Kidney epithelial cell (primary cell): ENCODE measurements around the gene PPP1R3G. TPM values are rescaled to one million over a fixed set of nuclear protein-coding genes. Genes with fewer than 3 reads are reported as not detected.

Experiments
- DNase-seq: peaks from one replicate; pipeline ENCODE4 v3.0.0-alpha.2; 2010; ENCODE audit warnings: low read depth
- H3K27me3 ChIP-seq: 2 replicates; pipeline ENCODE4 v1.6.0; 2011; ENCODE audit warnings: low read length; ENCODE audit not compliant: control insufficient read depth, insufficient read depth
- H3K36me3 ChIP-seq: 2 replicates; pipeline ENCODE4 v1.5.1; 2011; ENCODE audit warnings: low read length; ENCODE audit not compliant: control insufficient read depth, insufficient read depth
- H3K4me3 ChIP-seq: 2 replicates; pipeline ENCODE4 v1.5.1; 2011; ENCODE audit warnings: low read depth, mild to moderate bottlenecking, control low read depth, low read length
- CTCF ChIP-seq: IDR thresholded peaks from 2 replicates; pipeline ENCODE4 v1.5.1; 2011; ENCODE audit warnings: mild to moderate bottlenecking, moderate library complexity, low read length, control low read depth, inconsistent platforms; ENCODE audit not compliant: insufficient read depth, poor library complexity, severe bottlenecking
- total RNA-seq: library from RNA; depleted of rRNA; stranded (reverse); fragments of >200 nt; gene quantifications from 2 replicates; pipeline ENCODE4 v1.2.3, GENCODE V29; 2015

Gene PPP1R3G
- total RNA-seq, 1 donor from 2014 or later: 0.96 TPM

- no peak for TF ChIP-seq CTCF
- H3K27me3 ChIP-seq: no peaks in the 10 kb centered on the region
- H3K36me3 ChIP-seq: no peaks in the 10 kb centered on the region
- H3K4me3 ChIP-seq: no peak overlapping the region
- DNase-seq: no peak
Measured at GRCh38 chr6:5122504-5123112, 37.5 kb downstream of the PPP1R3G start.

- DNase-seq: no peak
- TF ChIP-seq CTCF: no peak
- H3K36me3 ChIP-seq: no peaks in the 10 kb centered on the region
- no peak overlapping the region for H3K4me3 ChIP-seq
- no peaks in the 10 kb centered on the region for H3K27me3 ChIP-seq
Measured at GRCh38 chr6:5123296-5124143, 38.4 kb downstream of the PPP1R3G start.

GRCh38 chr6:5124526-5124925 lies 39.4 kb downstream of the PPP1R3G start:
- DNase-seq: no peak
- TF ChIP-seq CTCF: no peak
- Histone ChIP-seq H3K36me3 (no peaks in the 10 kb centered on the region), H3K27me3 (no peaks in the 10 kb centered on the region), H3K4me3 (no peak overlapping the region)

- Histone ChIP-seq H3K4me3 (no peak overlapping the region), H3K36me3 (no peaks in the 10 kb centered on the region), H3K27me3 (no peaks in the 10 kb centered on the region)
- no peak for TF ChIP-seq CTCF
- DNase-seq: peak; percentile 50
Measured at GRCh38 chr6:5125152-5126006, 40.2 kb downstream of the PPP1R3G start.

- H3K36me3 ChIP-seq: no peaks in the 10 kb centered on the region
- TF ChIP-seq CTCF: no peak
- DNase-seq: no peak
Measured at GRCh38 chr6:5126214-5126613, 41.1 kb downstream of the PPP1R3G start.

More at GRCh38 chr6:5126214-5126613, 41.1 kb downstream of the PPP1R3G start:
- H3K4me3 ChIP-seq: no peak overlapping the region
- H3K27me3 ChIP-seq: no peaks in the 10 kb centered on the region
